Brain microvascular endothelial cell (primary cell): Measurements from ENCODE around the gene NRXN3.

Source experiments
- DNase-seq: peaks from one replicate; pipeline ENCODE4 v3.0.0-alpha.2; 2020
- H3K27ac ChIP-seq: fragments of 250-450 bp; sonication (Bioruptor Pico); 2 replicates; pipeline ENCODE4 v1.5.1; 2020; ENCODE audit warnings: mild to moderate bottlenecking, moderate library complexity
- H3K27me3 ChIP-seq: fragments of 250-450 bp; sonication (Bioruptor Pico); replicated peaks from 2 replicates; pipeline ENCODE4 v1.5.1; 2020; ENCODE audit warnings: mild to moderate bottlenecking
- H3K36me3 ChIP-seq: fragments of 250-450 bp; sonication (Bioruptor Pico); replicated peaks from 2 replicates; pipeline ENCODE4 v1.5.1; 2020; ENCODE audit warnings: mild to moderate bottlenecking
- H3K4me3 ChIP-seq: 2 replicates; pipeline ENCODE4 v1.5.1; 2011; ENCODE audit warnings: low read depth, mild to moderate bottlenecking, control low read depth, low read length, moderate library complexity
- in situ Hi-C: cut with HindIII; loops from 2 replicates; pipeline ENCODE4 v1.10.0; 2017; ENCODE audit warnings: low sequenced_read_pairs, low pct_ligation_motif_present
- TF ChIP-seq, protein P1 (sequence below): IDR thresholded peaks from 2 replicates; pipeline ENCODE4 v1.5.1; 2011; ENCODE audit warnings: low read depth, mild to moderate bottlenecking, moderate library complexity, low read length, control low read depth, inconsistent platforms; ENCODE audit errors: missing control alignments

Gene NRXN3

DNA sequence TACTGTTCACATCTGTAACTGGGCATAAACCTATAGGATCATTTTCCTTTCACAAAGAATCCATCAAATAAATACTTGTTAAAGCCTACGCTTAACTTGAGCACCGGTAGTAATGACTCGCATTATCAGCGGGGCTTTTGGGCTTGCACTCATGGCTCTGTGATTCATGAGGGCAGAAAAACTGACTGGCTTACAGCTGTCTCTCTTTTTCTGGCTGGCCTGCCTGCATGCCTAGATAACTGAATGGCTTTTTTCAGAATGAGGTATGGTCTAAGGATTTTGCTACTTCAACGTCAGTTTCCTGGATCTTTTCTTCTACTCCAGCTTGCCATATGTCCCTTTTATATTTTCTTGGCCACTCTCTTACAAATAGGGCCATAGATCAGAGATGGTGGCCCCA, 531.1 kb downstream of the NRXN3 start:
- TF ChIP-seq, protein P1, sequence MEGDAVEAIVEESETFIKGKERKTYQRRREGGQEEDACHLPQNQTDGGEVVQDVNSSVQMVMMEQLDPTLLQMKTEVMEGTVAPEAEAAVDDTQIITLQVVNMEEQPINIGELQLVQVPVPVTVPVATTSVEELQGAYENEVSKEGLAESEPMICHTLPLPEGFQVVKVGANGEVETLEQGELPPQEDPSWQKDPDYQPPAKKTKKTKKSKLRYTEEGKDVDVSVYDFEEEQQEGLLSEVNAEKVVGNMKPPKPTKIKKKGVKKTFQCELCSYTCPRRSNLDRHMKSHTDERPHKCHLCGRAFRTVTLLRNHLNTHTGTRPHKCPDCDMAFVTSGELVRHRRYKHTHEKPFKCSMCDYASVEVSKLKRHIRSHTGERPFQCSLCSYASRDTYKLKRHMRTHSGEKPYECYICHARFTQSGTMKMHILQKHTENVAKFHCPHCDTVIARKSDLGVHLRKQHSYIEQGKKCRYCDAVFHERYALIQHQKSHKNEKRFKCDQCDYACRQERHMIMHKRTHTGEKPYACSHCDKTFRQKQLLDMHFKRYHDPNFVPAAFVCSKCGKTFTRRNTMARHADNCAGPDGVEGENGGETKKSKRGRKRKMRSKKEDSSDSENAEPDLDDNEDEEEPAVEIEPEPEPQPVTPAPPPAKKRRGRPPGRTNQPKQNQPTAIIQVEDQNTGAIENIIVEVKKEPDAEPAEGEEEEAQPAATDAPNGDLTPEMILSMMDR = no peak
- Histone ChIP-seq H3K27me3 (no peaks in the 10 kb centered on the region), H3K27ac (no peak overlapping the region), H3K4me3 (no peak overlapping the region), H3K36me3 (no peaks in the 10 kb centered on the region)
- DNase-seq = peak; percentile 53
- in situ Hi-C loops = no loop called here

GRCh38 chr14:78704965-78705364, 534.8 kb downstream of the NRXN3 start:
- Histone ChIP-seq H3K4me3 (no peak overlapping the region), H3K27me3 (no peaks in the 10 kb centered on the region), H3K27ac (no peak overlapping the region), H3K36me3 (no peaks in the 10 kb centered on the region)
- in situ Hi-C loops = no loop called here
- DNase-seq = no peak
- TF ChIP-seq, protein P1 = no peak

DNA sequence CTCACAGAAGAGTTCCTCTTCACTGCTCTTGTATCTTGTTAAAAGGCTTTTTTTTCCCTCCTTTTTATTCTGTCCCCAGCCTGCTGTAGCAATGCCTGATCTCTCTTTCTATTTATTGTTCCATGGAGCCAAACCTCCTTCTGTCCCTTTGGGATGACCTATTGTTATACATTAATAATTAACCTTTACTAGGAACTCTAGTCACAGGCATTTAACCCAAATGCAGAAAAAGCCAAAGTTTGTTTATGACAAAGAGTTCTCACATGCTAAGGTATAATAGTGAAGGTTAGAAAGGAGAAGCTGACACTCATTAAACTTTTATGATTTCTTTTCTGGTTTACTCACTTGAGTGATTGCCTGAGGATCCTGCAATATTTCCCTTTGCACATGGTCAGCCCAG, 535.8 kb downstream of the NRXN3 start:
- no peaks in the 10 kb centered on the region for H3K27me3 ChIP-seq
- TF ChIP-seq, protein P1 = no peak
- no peak overlapping the region for H3K27ac ChIP-seq
- in situ Hi-C loops = no loop called here
- no peaks in the 10 kb centered on the region for H3K36me3 ChIP-seq
- H3K4me3 ChIP-seq = no peak overlapping the region
- no peak for DNase-seq

DNA sequence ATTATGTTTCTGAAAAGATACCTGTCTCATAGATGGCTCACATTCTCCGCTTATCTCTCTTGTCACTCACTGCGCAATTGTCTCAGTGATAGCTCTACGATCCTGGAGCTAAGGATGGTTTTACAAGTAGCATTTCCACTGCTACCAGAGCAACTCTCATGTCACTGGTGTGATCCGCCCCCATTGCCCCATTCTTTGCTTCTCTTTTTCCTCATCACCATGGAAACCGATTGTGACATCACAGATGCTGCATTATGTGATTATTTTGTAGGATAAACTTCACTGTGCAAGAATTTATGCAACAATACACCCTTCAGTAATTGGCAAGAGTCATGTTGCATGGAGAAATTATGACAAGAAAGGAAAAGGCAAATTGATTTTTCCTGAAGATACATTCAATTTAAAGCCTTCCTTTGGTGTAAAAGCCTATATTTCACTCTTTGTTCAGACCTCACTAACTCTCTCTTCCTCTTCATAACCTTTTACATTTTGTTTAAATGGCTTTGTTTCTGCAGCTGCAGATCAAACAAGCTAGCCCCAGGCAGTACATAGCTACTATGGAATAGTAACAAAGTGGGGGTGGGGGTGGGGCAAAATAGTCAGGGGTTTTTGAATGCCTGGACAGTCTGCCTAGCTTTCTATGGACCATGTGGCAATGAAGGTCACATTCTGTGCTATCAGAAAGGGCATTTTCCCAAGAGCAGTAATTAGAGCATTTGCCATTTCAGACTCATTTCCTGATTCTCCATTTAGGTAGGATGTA, 539.8 kb downstream of the NRXN3 start:
- H3K27ac ChIP-seq = no peak overlapping the region

DNA sequence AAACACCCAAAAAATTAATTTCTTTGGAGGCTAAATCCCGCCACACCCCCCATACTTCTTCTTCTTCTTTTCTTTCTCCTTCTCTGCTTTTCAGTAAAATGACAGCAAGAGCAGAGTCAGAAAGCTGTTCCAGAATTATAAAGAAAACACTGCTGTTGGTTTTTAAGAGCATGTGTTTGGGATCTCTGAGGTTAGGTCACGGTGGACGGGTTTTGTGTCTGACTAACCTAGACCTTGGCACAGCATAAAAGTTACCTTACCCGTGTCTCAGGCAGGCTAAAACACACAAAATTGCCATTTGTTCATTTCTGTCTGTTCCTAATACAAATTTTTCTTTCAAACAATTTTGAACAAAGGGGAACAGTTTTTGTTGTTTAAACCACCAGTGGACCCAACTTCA, 540.8 kb downstream of the NRXN3 start:
- no peaks in the 10 kb centered on the region for H3K27me3 ChIP-seq
- in situ Hi-C loops = no loop called here
- no peak for DNase-seq
- H3K4me3 ChIP-seq = no peak overlapping the region
- H3K36me3 ChIP-seq = no peaks in the 10 kb centered on the region
- TF ChIP-seq, protein P1 = no peak
- no peak overlapping the region for H3K27ac ChIP-seq

More for the DNA sequence above, 539.8 kb downstream of the NRXN3 start:
- DNase-seq = no peak
- H3K4me3 ChIP-seq = no peak overlapping the region
- no peaks in the 10 kb centered on the region for H3K36me3 ChIP-seq
- in situ Hi-C loops = no loop called here
- no peaks in the 10 kb centered on the region for H3K27me3 ChIP-seq
- TF ChIP-seq, protein P1 = no peak

DNA sequence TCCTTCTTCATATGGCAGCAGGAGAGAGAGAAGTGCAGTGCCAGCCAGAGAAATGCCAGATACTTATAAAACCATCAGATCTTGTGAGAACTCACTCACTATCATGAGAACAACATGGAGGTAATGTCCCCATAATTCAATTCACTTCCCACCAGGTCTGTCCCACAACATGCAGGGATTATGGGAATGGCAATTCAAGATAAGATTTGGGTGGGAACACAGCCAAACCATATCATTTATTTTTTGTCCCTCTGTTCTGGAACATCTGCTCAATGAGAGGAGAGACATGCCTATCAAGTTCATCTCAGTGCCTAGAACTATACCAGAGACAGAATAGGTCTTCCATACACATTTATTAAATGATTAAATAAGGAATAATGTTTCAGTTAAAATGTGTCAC, 543.5 kb downstream of the NRXN3 start:
- H3K27me3 ChIP-seq = no peaks in the 10 kb centered on the region
- H3K27ac ChIP-seq = no peak overlapping the region
- DNase-seq = no peak
- H3K36me3 ChIP-seq = no peaks in the 10 kb centered on the region
- H3K4me3 ChIP-seq = no peak overlapping the region
- in situ Hi-C loops = no loop called here
- TF ChIP-seq, protein P1 = no peak
